IMR-90 (cell line): ENCODE results near the gene EXD1. TPM values are rescaled to one million over a fixed set of nuclear protein-coding genes. Genes with fewer than 3 reads are reported as not detected.

Experiments used
- ATAC-seq: fragments of 200-7000 bp; cut with Tn5 transposase; 2 replicates; pipeline ENCODE4 v1.9.1; 2020; ENCODE audit warnings: low read depth, mild to moderate bottlenecking, moderate library complexity
- BruUV-seq: library from RNA; stranded (reverse); fragments of 400-500 nt; replicated peaks from 2 replicates; lab custom pipeline; 2021; lab: Mats Ljungman, UMichigan
- CTCF ChIA-PET: fragments of 300-600 bp; formaldehyde crosslinking; extraction: SDS; loops from one replicate; lab custom pipeline; 2021; ENCODE audit warnings: antibody characterized with exemption; lab: Yijun Ruan, JAX
- POLR2A ChIA-PET: fragments of 300-600 bp; sonication (Branson Sonifier 250); formaldehyde crosslinking; loops from one replicate; lab custom pipeline; 2022; ENCODE audit warnings: antibody characterized with exemption; ENCODE audit not compliant: unreplicated experiment; lab: Charles Lee
- DNase-seq: peaks from one replicate; pipeline ENCODE4 v3.0.0; 2013
- H2AFZ ChIP-seq: replicated peaks from 2 replicates; pipeline ENCODE3; 2013; ENCODE audit warnings: low read length, mild to moderate bottlenecking; ENCODE audit not compliant: poor library complexity
- H2AK5ac ChIP-seq: 2 replicates; pipeline ENCODE4 v1.6.1; 2013; ENCODE audit warnings: low read depth, low read length, inconsistent platforms
- H2AK9ac ChIP-seq: replicated peaks from 2 replicates; pipeline ENCODE3; 2013; ENCODE audit warnings: mild to moderate bottlenecking, low read depth, low read length, moderate library complexity; ENCODE audit not compliant: poor library complexity
- H2BK120ac ChIP-seq: 2 replicates; pipeline ENCODE4 v1.6.1; 2013; ENCODE audit warnings: low read depth, low read length, inconsistent platforms
- H2BK15ac ChIP-seq: 3 replicates; pipeline ENCODE4 v1.6.1; 2013; ENCODE audit warnings: low read depth, low read length, inconsistent platforms
- H2BK20ac ChIP-seq: 2 replicates; pipeline ENCODE4 v1.6.1; 2013; ENCODE audit warnings: low read depth, mild to moderate bottlenecking, inconsistent platforms, low read length, moderate library complexity
- H2BK5ac ChIP-seq: 2 replicates; pipeline ENCODE4 v1.6.1; 2013; ENCODE audit warnings: mild to moderate bottlenecking, low read depth, low read length, inconsistent platforms; ENCODE audit not compliant: poor library complexity, severe bottlenecking
- H3K14ac ChIP-seq: replicated peaks from 2 replicates; pipeline ENCODE4 v1.6.1; 2013; ENCODE audit warnings: low read depth, low read length, inconsistent platforms
- H3K18ac ChIP-seq: 2 replicates; pipeline ENCODE4 v1.6.1; 2013; ENCODE audit warnings: low read depth, low read length, control low read depth
- H3K23ac ChIP-seq: 2 replicates; pipeline ENCODE4 v1.6.1; 2013; ENCODE audit warnings: low read depth, low read length, inconsistent platforms
- H3K27ac ChIP-seq: 2 replicates; pipeline ENCODE4 v1.5.1; 2013; ENCODE audit warnings: mild to moderate bottlenecking, control low read depth, low read length; ENCODE audit not compliant: insufficient read depth
- H3K27me3 ChIP-seq: 2 replicates; pipeline ENCODE4 v1.6.1; 2013; ENCODE audit warnings: low read length; ENCODE audit not compliant: control insufficient read depth, insufficient read depth
- H3K36me3 ChIP-seq: 2 replicates; pipeline ENCODE4 v1.6.1; 2013; ENCODE audit warnings: low read length, mixed read lengths; ENCODE audit not compliant: control insufficient read depth, insufficient read depth
- H3K4ac ChIP-seq: 2 replicates; pipeline ENCODE4 v1.6.1; 2013; ENCODE audit warnings: low read depth, low read length, inconsistent platforms
- H3K4me1 ChIP-seq: 2 replicates; pipeline ENCODE4 v1.6.1; 2013; ENCODE audit warnings: low read length, mixed read lengths; ENCODE audit not compliant: control insufficient read depth, insufficient read depth
- H3K4me2 ChIP-seq: 2 replicates; pipeline ENCODE4 v1.6.1; 2013; ENCODE audit warnings: low read depth, mild to moderate bottlenecking, control low read depth, low read length, moderate library complexity
- H3K4me3 ChIP-seq: 2 replicates; pipeline ENCODE4 v1.5.1; 2013; ENCODE audit warnings: low read depth, mild to moderate bottlenecking, control low read depth, low read length, moderate library complexity; ENCODE audit not compliant: insufficient read depth
- H3K56ac ChIP-seq: 2 replicates; pipeline ENCODE4 v1.6.1; 2013; ENCODE audit warnings: low read length, inconsistent platforms; ENCODE audit not compliant: insufficient read depth; ENCODE audit errors: extremely low read depth
- H3K79me1 ChIP-seq, 2 experiments: 2 replicates each; pipeline ENCODE4 v1.6.1; 2013; ENCODE audit warnings: low read length in 2 of 2, inconsistent platforms in 1 of 2, low read depth in 1 of 2
- H3K9ac ChIP-seq: 2 replicates; pipeline ENCODE4 v1.6.1; 2013; ENCODE audit warnings: low read depth, low read length, control low read depth
- H3K9me1 ChIP-seq: 2 replicates; pipeline ENCODE4 v1.6.1; 2013; ENCODE audit warnings: low read length, inconsistent platforms; ENCODE audit not compliant: insufficient read depth
- H3K9me3 ChIP-seq: 2 replicates; pipeline ENCODE4 v1.6.1; 2013; ENCODE audit warnings: low read length; ENCODE audit not compliant: control insufficient read depth, insufficient read depth
- H4K20me1 ChIP-seq: 2 replicates; pipeline ENCODE4 v1.6.1; 2013; ENCODE audit warnings: low read length, inconsistent platforms; ENCODE audit not compliant: insufficient read depth
- H4K5ac ChIP-seq: 2 replicates; pipeline ENCODE4 v1.6.1; 2013; ENCODE audit warnings: mild to moderate bottlenecking, low read depth, low read length, control low read depth
- H4K8ac ChIP-seq, 2 experiments: 2 replicates each; pipeline ENCODE4 v1.6.1; 2013; ENCODE audit warnings: low read depth in 2 of 2, low read length in 2 of 2, control low read depth in 1 of 2, inconsistent platforms in 1 of 2
- H4K91ac ChIP-seq: 2 replicates; pipeline ENCODE4 v1.6.1; 2013; ENCODE audit warnings: low read depth, low read length, inconsistent platforms; ENCODE audit not compliant: insufficient read depth
- BHLHE40 ChIP-seq: fragments of 150-350 bp; IDR thresholded peaks from 2 replicates; pipeline ENCODE4 v1.6.1; 2016; ENCODE audit warnings: mild to moderate bottlenecking, low read depth, low read length
- CEBPB ChIP-seq: IDR thresholded peaks from 2 replicates; pipeline ENCODE4 v1.6.1; 2012; ENCODE audit warnings: low read depth, low read length, improper control_type of control experiment
- CHD1 ChIP-seq: IDR thresholded peaks from 2 replicates; pipeline ENCODE4 v1.6.1; 2012; ENCODE audit warnings: low read depth, low read length, improper control_type of control experiment
- FOS ChIP-seq: fragments of 150-350 bp; IDR thresholded peaks from 2 replicates; pipeline ENCODE4 v1.6.1; 2016; ENCODE audit warnings: low read depth, low read length
- MAFK ChIP-seq: IDR thresholded peaks from 2 replicates; pipeline ENCODE4 v1.6.1; 2012; ENCODE audit warnings: low read depth, low read length, improper control_type of control experiment
- MAZ ChIP-seq: IDR thresholded peaks from 2 replicates; pipeline ENCODE4 v1.6.1; 2012; ENCODE audit warnings: low read depth, mild to moderate bottlenecking, low read length, improper control_type of control experiment, moderate library complexity, borderline replicate concordance
- MXI1 ChIP-seq: IDR thresholded peaks from 2 replicates; pipeline ENCODE4 v1.6.1; 2012; ENCODE audit warnings: low read depth, mild to moderate bottlenecking, low read length, moderate library complexity, borderline replicate concordance
- NFE2L2 ChIP-seq: fragments of 150-350 bp; IDR thresholded peaks from 2 replicates; pipeline ENCODE4 v1.6.1; 2016; ENCODE audit warnings: low read depth, mild to moderate bottlenecking, low read length
- POLR2A ChIP-seq: IDR thresholded peaks from 2 replicates; pipeline ENCODE4 v1.6.1; 2012; ENCODE audit warnings: mild to moderate bottlenecking, low read depth, low read length
- RAD21 ChIP-seq: IDR thresholded peaks from 2 replicates; pipeline ENCODE4 v1.6.1; 2012; ENCODE audit warnings: low read length, improper control_type of control experiment
- RCOR1 ChIP-seq: IDR thresholded peaks from 2 replicates; pipeline ENCODE4 v1.6.1; 2012; ENCODE audit warnings: mild to moderate bottlenecking, low read length, improper control_type of control experiment; ENCODE audit not compliant: insufficient replicate concordance
- RFX5 ChIP-seq: IDR thresholded peaks from 2 replicates; pipeline ENCODE4 v1.8.0; 2012; ENCODE audit warnings: low read depth, mild to moderate bottlenecking, low read length, moderate library complexity
- SMC3 ChIP-seq: fragments of 150-350 bp; IDR thresholded peaks from 2 replicates; pipeline ENCODE4 v1.6.1; 2016; ENCODE audit warnings: low read depth, mild to moderate bottlenecking, antibody characterized with exemption, low read length, moderate library complexity
- WGBS, 2 experiments: methylation state at CpG; one replicate each; pipeline versions ENCODE4 v1.1.5 to v1.1.7; 2013; ENCODE audit warnings: missing lambda C conversion rate in 2 of 2; ENCODE audit not compliant: insufficient read length in 1 of 2; ENCODE audit errors: extremely low coverage in 2 of 2; 5-methylcytosine and 5-hydroxymethylcytosine counted together
- dilution Hi-C: fragments of 300-500 bp; cut with HindIII; formaldehyde crosslinking; loops from one replicate; pipeline ENCODE4 v1.14.3; 2018; ENCODE audit warnings: low sequenced_read_pairs; ENCODE audit not compliant: unreplicated experiment
- in situ Hi-C: fragments of 300-500 bp; cut with MboI; formaldehyde crosslinking; loops from 3 replicates; pipeline ENCODE4 v1.14.3; 2019; ENCODE audit warnings: low sequenced_read_pairs, inconsistent platforms, mixed read lengths
- intact Hi-C: fragments of 100-400 bp; cut with micrococcal nuclease; formaldehyde crosslinking; loops from 2 replicates; pipeline ENCODE4 v1.10.0; 2022
- polyA plus RNA-seq, 3 experiments: library from polyadenylated mRNA; depleted of rRNA; stranded (reverse); fragments of >200 nt; gene quantifications; 2 replicates each; pipeline ENCODE4 v1.2.3, GENCODE V29; 2012; ENCODE audit warnings: low replicate concordance in 1 of 3
- total RNA-seq: library from RNA; depleted of rRNA; stranded (reverse); fragments of >200 nt; gene quantifications from 2 replicates; pipeline ENCODE4 v1.2.3, GENCODE V29; 2012
- TF ChIP-seq, protein P1 (sequence below): fragments of 150-350 bp; IDR thresholded peaks from 2 replicates; pipeline ENCODE4 v1.6.1; 2017; ENCODE audit warnings: mild to moderate bottlenecking, antibody characterized with exemption, low read length, low read depth
- TF ChIP-seq, protein P2 (sequence below): conservative IDR thresholded peaks from 2 replicates; pipeline ENCODE4 v1.5.1; 2012; ENCODE audit warnings: mild to moderate bottlenecking, low read depth, low read length, improper control_type of control experiment
- TF ChIP-seq, protein P3 (sequence below): fragments of 150-350 bp; IDR thresholded peaks from 2 replicates; pipeline ENCODE4 v1.6.1; 2016; ENCODE audit warnings: low read depth, mild to moderate bottlenecking, low read length, moderate library complexity, borderline replicate concordance

The EXD1 gene
- total and polyA plus RNA-seq, 2 of the 4 experiments (the other 2 are of a cell fraction): not detected

DNA sequence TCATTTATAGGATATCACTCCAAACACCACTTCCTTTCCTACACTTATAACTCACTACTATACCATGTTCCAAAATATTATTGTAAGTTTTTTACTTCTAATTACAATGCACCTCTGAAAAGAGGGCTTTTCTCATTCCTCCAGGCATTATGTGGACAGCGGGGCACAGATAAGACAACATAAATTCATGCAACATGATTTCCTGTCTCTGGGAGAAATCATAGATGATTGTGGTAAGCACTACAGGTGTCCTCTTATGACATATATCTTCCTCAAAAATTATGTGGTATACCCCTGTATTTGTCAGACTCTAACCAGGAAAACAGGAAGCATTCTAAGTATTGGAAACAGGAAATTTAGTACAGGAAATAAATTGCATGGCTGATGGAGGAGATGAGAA is 68.8 kb downstream of the EXD1 start:
- no peaks in the 10 kb centered on the region for H4K20me1 ChIP-seq
- ChIA-PET CTCF (no interaction called here), POLR2A (no interaction called here)
- H2AK9ac ChIP-seq: no peak overlapping the region
- peak overlapping the region; percentile 85 for H4K91ac ChIP-seq
- no peak overlapping the region for H4K5ac ChIP-seq
- WGBS, 2 experiments: no CpG with 5 or more reads among the region's 1 CpG
- peak overlapping the region; percentile 87 for H2BK5ac ChIP-seq
- no peak overlapping the region for H3K4me3 ChIP-seq
- H3K9me3 ChIP-seq: no peaks in the 10 kb centered on the region
- peaks cover 3% of the 10 kb centered on the region for H3K4me1 ChIP-seq
- peak overlapping the region; percentile 53; the same call in 1 of the 2 replicates for H3K27ac ChIP-seq
- H3K9me1 ChIP-seq: peaks cover 10% of the 10 kb centered on the region; the same call in 1 of the 2 replicates
- peak overlapping the region; percentile 73 for H2BK120ac ChIP-seq
- peak overlapping the region; percentile 76; the same call in 1 of the 2 replicates for H3K23ac ChIP-seq
- peak overlapping the region; percentile 64 for H2BK20ac ChIP-seq
- H3K14ac ChIP-seq: peak overlapping the region; percentile 1; the same call in 1 of the 2 replicates
- no peaks in the 10 kb centered on the region for H3K27me3 ChIP-seq
- H3K79me1 ChIP-seq: no peaks in the 10 kb centered on the region
- ATAC-seq (no peak; the same call in 1 of the 2 replicates), DNase-seq (peak; percentile 11)
- dilution Hi-C loops (no loop called here), intact Hi-C loops (no loop called here), in situ Hi-C loops (no loop called here)
- H3K36me3 ChIP-seq: no peaks in the 10 kb centered on the region
- H3K4me2 ChIP-seq: no peak overlapping the region
- H2BK15ac ChIP-seq: peak overlapping the region; percentile 88; the same call in 2 of the 3 replicates
- no TSS peak for BruUV-seq
- TF ChIP-seq MAZ (no peak), BHLHE40 (no peak), MAFK (no peak), POLR2A (no peak), CEBPB (no peak), RFX5 (no peak), CHD1 (no peak), MXI1 (no peak), FOS (no peak), RCOR1 (no peak), NFE2L2 (no peak), SMC3 (no peak), RAD21 (no peak)
- TF ChIP-seq, protein P1, sequence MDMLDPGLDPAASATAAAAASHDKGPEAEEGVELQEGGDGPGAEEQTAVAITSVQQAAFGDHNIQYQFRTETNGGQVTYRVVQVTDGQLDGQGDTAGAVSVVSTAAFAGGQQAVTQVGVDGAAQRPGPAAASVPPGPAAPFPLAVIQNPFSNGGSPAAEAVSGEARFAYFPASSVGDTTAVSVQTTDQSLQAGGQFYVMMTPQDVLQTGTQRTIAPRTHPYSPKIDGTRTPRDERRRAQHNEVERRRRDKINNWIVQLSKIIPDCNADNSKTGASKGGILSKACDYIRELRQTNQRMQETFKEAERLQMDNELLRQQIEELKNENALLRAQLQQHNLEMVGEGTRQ: no peak
- TF ChIP-seq, protein P2, sequence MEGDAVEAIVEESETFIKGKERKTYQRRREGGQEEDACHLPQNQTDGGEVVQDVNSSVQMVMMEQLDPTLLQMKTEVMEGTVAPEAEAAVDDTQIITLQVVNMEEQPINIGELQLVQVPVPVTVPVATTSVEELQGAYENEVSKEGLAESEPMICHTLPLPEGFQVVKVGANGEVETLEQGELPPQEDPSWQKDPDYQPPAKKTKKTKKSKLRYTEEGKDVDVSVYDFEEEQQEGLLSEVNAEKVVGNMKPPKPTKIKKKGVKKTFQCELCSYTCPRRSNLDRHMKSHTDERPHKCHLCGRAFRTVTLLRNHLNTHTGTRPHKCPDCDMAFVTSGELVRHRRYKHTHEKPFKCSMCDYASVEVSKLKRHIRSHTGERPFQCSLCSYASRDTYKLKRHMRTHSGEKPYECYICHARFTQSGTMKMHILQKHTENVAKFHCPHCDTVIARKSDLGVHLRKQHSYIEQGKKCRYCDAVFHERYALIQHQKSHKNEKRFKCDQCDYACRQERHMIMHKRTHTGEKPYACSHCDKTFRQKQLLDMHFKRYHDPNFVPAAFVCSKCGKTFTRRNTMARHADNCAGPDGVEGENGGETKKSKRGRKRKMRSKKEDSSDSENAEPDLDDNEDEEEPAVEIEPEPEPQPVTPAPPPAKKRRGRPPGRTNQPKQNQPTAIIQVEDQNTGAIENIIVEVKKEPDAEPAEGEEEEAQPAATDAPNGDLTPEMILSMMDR: no peak
- TF ChIP-seq, protein P3, sequence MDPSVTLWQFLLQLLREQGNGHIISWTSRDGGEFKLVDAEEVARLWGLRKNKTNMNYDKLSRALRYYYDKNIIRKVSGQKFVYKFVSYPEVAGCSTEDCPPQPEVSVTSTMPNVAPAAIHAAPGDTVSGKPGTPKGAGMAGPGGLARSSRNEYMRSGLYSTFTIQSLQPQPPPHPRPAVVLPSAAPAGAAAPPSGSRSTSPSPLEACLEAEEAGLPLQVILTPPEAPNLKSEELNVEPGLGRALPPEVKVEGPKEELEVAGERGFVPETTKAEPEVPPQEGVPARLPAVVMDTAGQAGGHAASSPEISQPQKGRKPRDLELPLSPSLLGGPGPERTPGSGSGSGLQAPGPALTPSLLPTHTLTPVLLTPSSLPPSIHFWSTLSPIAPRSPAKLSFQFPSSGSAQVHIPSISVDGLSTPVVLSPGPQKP: no peak
- H3K56ac ChIP-seq: peak overlapping the region; percentile 64
- no peak overlapping the region for H3K9ac ChIP-seq
- H2AFZ ChIP-seq: no peak overlapping the region
- H2AK5ac ChIP-seq: peak overlapping the region; percentile 88
- peak overlapping the region; percentile 62; the same call in 1 of the 2 replicates for H3K4ac ChIP-seq
- H3K18ac ChIP-seq: peak overlapping the region; percentile 30; the same call in 1 of the 2 replicates
- H4K8ac ChIP-seq: peak overlapping the region; percentile 49 to 72; a peak in 3 of 4 replicates
